ENCODE results near the gene PRPF40A.

PRPF40A gene

DNA sequence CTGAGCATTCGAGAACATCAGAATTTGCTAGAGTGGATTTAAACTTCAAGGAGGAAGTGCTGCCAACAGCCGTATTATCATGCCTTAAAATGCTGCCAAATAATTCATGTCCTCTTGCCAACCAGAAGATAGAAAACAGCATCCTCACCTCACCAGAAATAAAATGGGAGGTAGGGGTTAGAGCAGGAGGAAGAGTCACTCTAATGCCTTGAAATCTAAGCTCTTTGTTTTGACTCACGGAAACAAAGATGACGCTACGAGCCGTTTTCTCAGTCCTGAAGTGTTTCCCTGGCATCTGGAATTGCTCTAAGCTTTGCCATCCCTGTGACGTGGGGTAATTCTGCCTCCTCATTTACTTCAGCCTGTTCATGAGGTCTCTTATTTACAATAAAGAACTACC is 97.1 kb downstream of the PRPF40A start:
- no peak for DNase-seq (ENCODE audit: low read depth in 2 of 2)

DNA sequence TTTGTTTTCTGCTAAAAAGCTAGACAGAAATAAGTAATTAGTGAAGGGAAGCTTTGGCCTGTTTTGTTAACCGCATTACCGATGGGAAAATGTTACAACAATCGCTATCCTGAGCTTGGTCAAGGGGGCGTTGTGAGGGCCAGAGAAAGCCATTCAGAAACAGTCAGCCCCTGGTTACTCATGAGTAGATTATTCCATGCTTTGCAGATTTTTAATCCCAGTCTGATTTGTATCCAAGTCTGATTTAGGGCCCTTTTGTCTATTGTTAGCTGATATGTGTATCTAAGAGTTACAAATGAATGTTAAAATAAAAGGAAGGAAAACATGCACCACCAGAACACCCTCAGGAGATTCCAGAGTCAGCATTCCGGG is 99.1 kb downstream of the PRPF40A start:
- no peak for DNase-seq (ENCODE audit: low read depth in 2 of 2)

DNA sequence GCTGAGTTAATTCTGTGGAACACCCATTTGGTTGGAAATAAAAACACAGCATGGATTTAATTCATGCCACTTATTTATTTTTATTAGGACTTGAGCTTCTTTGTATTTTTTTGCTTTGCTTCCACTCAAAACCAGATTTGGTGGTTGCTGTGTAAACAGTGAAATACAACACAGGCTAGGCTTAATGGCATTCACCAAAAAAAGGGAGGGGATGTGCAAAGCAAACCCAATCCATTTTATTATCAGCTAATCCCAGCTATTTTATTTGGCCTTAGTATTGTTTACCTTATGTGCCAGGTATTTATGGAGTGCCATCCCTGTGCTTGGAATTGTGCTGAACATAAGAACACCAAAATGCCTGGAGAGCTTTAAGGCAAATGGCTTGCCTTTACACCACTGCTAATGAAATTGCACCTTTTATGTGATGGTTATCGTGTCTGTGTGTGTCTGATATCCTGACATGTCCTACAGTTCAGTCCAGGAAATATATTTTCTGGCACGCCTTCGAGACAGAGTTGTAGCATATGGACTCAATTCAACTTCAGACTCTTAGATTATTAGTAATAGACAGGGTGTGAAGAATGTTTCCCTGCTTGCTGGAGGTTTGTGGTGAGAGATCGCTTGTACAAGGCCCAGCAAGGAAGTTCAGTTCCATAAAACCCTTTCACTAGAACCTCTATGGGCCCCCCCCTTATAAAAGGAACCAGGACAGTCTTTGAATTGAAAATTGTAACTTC is 99.6 kb downstream of the PRPF40A start:
- no peak for DNase-seq (ENCODE audit: low read depth in 2 of 2)

DNA sequence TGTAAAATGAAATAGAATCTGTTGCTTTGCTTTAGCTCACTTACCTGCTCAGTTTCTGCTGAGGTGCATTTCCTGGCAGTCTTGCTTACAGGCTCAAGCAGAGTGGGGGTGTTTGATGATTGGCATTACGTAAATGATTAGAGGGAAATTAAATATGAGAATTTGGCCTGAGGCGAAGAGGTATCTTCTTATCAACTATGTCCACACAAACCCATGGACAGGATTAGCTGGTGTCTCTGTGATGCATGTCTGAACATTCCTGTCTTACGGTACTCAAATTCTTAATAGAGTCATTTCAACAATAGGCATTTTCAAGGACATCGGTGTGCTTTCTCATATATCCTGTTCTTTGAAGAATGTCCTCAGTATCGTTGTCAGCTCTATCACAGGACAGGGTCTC is 102.1 kb downstream of the PRPF40A start:
- DNase-seq (ENCODE audit: low read depth in 2 of 2): no peak

DNA sequence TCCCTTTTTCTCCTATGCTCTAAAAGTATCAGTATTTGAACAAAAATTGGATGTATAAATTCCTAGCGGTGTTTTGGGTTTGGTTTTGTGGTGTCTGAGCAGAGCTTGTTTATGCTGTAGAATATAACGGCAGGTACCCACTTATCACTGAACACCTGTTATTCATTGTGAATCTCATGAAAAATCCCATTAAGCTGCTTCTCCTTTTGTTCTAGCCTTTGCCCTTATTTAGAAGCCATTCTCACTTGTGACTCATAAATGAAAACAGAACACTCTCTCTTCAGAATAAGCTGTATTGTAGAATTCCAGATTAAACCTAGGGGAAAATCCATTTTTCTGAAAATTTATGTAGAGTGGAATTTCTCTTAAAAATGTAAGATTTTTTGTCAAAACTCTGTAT is 104.0 kb downstream of the PRPF40A start:
- DNase-seq (ENCODE audit: low read depth in 2 of 2): no peak

DNA sequence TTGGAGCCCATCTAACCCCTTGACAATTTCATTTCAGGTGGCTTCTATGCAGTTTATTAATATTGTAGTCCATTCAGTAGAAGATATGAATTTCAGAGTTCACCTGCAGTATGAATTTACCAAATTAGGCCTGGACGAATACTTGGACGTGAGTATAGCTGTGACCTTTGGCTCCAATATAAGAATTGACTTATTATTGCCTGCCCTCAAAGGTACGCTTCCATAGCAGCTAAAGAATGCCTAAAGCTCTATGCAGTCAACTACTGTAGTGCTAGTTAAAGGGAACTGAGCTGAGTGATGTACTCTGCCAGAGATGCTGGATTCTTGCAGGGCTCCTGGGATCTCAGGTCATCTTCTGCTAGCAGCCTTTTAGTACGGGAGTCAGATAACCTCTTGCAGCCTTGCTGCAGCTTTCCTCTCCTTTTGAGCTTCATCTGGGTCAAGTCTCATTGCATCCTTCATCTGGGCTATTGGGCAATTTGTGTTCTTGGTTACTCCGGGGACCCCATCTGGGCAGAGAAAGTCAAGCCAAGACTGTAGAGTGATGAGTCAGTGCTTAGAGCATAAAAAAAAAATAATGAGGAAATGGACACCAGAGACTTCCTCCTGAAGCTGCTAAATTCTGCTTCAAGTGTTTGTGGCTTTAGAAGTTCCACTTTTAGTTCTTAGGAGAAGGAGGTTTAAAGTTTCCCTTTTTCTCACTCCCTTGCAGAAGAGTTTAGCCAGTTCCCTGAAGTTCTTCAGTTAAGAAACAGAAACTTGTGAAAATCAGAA is 105.6 kb downstream of the PRPF40A start:
- no peak for DNase-seq (ENCODE audit: low read depth in 2 of 2)

DNA sequence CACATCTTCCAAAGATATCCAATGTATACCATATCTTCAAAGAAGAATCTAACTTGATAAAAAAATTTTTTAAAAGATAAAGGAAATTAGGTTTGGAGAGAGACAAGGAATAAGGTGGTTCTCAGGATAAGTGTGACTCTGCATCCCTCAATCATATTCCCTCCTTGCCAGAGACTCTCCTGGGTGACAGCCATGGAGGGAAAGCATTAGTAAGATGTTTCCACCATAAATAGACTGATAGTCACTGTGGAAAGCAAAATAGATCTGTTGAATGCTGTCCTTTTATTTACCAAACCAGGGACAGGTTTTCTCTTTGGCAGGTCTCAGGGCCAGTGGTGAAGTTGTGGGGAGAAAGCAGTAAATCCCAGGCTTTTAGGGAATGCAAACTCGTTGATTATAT is 107.6 kb downstream of the PRPF40A start:
- DNase-seq (ENCODE audit: low read depth in 2 of 2): no peak

DNA sequence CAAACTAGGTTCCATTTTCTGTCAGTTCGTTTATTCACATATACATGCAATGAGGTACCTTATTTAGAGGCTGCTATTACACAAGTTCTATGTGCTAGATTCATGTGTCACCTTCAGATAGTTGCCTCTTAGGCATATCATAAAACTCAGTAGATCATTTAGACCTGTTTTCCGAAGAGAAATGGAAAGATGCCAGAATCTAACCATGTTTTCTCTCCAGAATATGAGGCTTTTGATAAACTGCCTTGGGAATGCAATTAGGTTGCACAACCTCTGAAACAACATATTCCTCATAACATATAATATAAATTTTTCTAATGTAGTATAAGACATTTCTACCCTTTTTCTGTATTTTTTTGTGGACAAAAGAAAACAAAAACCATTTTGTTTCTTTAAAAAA is 108.1 kb downstream of the PRPF40A start:
- no peak for DNase-seq (ENCODE audit: low read depth in 2 of 2)

DNA sequence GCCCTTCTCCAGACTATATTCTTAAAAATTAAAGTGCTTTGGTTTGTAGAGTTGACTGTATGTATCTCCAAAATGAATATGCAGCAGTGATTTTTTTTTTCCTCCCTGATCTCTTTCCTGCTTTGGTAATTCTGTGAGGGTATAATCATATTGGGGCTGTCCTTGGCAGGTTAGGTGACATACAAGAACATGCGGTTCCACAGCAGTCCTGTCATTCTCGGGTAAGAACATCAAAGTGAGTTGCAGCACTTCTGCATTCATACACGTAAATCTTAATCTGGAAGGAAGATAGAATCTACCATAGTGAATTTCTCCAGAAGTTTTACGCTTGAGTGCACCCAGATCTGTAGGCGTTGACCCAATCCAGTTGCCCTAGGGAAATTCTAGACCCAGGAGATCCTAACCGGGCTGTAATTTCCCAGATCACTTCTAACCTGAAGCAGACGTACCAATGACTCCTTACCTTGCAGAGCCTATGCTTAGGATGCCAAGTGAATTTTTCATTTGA is 109.4 kb downstream of the PRPF40A start:
- DNase-seq (ENCODE audit: low read depth in 2 of 2): no peak

DNA sequence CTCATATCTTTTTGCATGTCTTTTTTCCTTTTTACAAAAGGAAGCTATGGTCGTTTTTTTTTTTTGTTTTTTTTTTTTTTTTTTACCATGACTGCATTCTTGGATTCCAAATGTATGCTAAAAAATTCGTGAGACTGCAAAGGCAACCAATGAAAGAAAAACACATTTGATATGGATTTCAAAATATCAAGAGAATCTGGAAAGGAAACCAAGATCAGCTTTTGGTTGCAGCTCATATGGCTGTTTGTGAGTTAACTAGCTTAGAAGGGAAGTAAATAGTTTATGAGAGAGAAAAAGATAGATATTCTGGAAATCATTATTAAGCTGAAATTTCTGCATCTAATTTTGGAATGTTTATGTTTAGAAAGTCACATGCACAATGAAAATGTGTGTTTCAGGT is 110.3 kb downstream of the PRPF40A start:
- DNase-seq (ENCODE audit: low read depth in 2 of 2): no peak

DNA sequence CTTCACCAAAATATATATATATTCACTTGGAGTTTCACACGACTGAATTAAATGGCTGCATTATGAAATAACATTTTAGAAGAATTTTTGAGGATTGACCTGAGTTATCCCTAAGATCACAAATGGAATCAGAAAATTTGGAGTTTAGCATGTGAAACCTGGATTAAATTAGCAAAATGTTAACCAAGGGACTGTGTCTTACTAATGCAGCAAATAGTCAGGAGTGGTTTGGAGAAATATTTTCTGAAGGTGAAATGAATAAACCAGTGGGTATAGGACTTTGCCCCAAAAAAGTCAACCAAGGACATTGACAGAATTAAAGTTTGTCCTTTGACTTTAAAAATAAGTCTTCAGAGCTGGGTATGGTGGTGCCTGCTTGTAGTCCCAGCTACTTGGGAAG is 111.2 kb downstream of the PRPF40A start:
- DNase-seq (ENCODE audit: low read depth in 2 of 2): no peak

DNA sequence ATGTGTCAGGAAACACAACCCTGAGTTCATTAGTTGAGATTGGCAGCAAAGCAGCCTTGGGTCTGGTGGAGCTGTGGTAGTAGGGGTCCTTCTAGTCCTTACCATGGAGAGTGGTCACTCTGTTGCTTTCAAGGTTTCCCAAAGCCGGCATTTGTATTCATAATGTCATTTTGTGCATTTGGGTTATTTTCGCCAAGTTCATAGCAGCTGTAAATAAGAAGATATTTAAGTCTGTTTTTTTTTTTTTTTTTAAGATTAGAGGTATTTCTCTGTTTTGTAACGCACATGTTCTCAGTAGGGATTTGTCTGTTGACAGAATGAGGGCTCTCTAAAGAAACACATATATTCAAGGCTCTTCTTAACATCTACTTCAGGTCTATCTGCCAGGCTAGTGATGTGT is 114.1 kb downstream of the PRPF40A start:
- no peak for DNase-seq (ENCODE audit: low read depth in 2 of 2)

DNA sequence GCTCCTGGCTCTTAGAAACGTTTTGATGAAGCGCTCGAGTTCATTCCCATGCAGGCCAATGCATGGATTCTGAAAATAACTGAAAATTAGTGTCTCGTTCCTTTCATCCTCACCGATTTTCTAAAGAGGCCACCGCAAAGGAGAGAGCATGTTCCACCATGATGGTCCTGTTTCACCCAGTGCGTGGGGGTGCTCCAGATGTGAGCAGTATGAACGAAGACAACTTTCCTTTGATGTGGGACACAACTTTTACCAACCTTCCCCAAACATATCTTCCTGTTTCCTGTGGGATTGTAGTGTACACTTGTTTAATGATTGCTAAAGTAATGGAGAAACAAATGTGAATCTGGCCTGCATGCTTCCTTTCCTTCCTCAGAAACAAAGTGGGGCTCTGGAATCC is 114.5 kb downstream of the PRPF40A start:
- no peak for DNase-seq (ENCODE audit: low read depth in 2 of 2)

Data from stimulated activated CD4-positive, alpha-beta T cell treated with anti-CD3 and anti-CD28 coated beads, Interleukin-1b, Interleukin-23, amount 100 ng/mL, for 1 hour (primary cell).